GM18498 (cell line): ENCODE data around the gene FAM13A.

Source experiments
- ATAC-seq: cut with Tn5 transposase; IDR thresholded peaks from one replicate; pipeline ENCODE4 v1.9.1; 2021; ENCODE audit warnings: mild to moderate bottlenecking, moderate library complexity; ENCODE audit not compliant: unreplicated experiment

The FAM13A gene

DNA sequence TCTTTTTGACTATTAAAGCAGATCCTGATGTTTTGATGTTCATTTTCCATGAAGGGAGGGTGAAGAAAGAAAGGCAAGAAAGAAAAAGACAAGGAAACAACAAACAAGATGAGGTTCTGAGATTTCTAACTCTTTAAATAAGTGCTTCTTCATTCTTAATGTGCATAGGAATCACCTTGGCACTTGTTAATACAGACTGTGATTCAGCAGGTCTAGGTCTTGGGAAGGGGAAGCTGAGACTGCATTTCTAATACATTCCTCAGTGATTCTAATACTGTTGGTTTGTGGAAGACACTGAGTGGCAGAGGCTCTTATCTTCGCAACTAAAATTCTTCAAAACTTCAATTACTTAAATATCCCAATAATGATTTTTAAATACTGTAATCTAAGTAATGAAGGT, 264.2 kb downstream of the FAM13A start:
- ATAC-seq = no peak

DNA sequence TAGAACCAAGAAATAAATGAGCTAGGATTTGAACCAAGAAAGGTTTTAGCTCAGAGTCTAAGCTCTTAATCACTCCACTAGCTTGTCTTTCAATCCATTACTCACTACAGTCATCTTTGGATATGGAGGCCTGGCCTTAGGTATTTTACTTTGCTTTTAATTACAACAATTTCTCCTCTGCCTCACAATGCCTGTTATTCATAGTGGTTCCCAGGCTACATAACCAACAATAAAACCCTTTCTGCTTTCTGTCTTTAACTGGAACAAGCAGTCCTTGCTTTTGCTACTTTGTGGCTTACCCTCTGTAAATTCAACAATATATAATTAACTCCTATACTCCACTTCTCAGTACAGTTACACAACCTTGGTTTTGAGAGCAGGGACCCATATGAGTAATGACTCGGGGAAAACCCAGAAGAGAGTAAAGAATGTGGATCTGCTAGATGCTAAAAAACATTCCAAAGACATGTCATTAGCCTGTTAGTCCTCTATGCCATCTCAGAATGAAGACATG, 264.7 kb downstream of the FAM13A start:
- peak; percentile 86 for ATAC-seq

DNA sequence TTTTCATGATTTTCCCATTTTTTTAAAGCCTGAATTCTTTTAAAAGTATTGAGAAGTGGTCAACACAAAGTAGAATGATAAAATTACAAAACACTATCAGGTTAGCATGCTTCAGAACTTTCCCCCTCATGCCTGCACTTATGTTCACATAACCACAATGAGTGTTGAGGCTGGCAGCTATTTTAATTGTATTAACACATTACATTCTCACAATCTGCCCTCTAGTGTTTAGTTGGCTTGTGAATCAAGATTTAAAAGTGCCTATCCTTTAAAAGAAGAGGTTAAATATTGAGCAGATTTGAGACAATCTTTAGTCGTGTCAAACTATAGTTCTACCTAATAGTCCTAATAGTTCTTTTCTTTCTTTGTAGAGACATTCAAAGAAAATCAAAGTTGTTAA, 265.7 kb downstream of the FAM13A start:
- ATAC-seq = no peak

DNA sequence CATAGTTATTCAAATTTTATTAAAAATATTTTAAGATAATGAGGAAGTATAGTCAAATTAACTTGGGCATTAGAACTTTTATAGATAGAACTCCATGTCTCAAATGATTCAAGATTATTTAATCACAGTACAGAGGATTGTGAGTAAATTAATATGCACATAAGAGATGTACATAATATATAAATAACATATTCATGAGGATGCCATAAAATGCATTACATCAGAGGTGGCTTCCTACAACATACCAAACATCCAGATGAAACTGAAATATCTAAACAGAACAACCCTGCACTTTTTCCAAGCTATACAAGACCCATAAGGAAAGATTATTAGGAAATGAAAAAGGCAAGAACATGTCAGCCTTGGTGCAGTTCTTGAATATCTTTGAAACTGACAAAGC, 268.1 kb downstream of the FAM13A start:
- no peak for ATAC-seq

DNA sequence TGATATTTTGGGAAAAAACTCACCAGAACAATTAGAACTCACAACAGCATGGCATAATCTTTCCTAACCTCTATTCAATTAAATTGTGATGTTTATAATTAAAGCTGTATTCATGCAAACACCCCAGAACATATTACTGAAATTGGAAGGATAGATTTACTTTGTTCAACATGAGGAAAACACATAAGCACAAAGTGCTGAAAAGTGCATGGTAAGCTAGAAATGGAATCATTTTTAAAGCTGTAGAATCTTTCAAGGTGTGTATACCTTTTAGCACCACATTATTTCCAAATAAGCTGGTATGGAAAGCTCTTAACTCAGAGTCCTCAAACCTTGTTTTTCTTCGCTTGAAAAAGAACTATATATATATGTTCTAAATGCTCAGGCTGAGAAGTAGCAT, 268.6 kb downstream of the FAM13A start:
- no peak for ATAC-seq

DNA sequence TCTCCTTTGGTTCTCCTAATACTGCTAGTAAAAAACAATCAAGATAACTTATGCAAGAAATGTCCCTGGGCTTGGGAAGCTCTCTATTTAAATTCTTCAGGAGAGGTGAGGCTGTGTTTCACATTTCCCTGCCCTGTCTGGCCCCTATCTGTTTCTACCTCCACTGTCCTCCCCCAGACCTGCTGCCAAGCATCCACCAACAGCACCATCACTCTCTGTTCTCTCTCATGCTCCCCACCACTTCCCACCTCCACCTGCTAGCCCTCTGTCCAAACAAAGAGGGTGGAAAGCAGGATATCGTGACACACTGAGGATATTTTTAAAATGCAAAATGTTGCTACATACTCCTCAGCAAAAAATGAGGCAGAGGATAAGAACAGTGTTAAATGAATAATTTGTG, 271.0 kb downstream of the FAM13A start:
- no peak for ATAC-seq

DNA sequence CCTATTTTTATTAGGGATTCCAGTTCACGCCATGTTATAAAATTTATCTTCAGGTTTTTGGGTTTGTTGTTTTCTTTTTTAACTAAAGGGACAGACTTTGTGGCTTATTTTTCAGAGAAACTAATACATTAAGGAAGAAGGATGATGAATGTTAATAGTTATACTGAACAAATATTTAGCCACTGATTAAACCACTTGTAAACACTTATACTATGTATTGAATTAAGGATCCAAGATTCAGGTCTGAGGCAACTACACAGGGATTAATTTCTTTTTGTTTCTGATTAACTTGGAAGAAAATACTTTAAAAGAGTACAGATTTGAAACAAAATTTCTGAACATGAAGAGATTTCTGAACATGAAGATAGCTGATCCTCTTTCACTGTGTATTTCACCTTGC, 276.6 kb downstream of the FAM13A start:
- ATAC-seq = no peak

DNA sequence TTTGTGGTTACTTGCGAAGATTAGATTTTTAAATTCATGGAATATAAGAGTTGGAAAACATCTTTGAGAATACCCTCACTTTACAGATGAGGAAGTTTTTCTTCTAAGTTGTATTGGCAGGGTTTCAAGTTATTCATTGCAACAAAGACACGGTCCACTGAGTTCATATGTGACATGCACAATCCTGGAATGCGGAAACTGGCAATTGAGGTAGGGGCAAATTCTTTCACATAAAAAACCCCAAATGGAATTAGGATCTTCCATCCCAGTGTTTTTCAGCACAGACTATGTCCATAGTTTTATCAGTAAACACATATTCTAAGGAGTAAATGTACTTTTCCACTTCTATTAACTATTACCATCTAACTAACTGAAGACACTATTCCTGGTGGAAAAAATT, 277.6 kb downstream of the FAM13A start:
- no peak for ATAC-seq

DNA sequence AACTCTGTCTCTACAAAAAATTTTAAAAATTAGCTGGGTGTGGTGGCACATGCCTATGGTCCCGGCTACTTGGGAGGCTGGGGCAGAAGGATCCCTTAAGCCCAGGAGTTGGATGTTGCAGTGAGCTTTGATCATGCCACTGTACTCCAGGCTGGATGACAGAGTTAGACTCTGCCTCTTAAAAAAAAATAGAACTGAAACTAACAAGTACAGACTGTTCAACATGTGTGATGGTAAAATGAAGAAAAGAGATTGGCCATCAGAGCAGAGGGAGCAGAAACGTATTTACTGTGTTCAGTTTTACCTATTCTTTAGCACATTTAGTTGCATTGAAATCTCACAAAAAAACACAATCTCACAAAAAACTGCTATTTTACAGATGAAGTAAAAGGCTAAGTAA, 281.5 kb downstream of the FAM13A start:
- peak; percentile 86 for ATAC-seq

DNA sequence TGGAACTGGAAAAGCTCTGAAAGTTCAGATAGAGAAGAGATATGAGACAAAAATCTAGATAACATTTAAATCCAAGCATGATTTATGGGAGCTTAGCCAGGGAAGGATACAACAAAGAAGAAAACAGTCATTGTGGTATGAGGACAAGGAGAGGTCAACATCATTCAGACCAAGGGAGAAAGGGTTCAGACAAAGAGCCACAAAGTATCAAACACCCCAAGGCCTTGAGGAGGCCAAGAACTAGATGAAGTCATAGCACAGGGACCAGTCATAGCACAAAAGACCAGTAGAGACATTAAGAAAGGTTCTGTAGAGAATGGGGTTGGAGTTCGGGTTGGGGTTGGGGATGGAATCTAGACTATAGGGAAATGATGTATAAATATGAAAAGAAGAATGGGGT, 282.0 kb downstream of the FAM13A start:
- ATAC-seq = no peak

DNA sequence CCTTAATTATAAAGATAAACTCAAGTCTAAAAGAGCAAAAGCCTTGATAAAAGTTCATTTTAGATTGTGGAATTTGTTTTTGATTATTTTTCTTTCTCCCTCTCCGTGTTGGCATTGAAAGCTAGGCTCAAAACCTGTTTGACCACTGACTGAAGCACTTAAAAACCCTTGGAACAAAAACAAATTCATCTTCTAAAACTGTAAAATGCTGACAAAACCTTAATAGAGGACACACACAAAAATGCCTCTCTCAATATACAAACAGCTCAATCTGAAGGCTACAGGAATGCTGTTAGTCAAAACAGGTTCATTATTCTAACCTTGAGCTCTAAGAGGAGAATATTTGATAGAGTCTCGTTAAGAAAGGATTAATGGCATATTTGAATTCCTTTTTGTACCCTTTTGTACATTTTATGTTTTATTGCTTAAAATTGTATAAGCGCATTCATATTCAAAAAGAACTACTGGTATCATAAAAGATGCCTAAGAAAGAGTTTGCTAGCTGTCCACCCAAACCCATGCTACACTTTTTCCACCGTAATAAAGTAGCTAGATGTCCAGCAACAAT, 285.0 kb downstream of the FAM13A start:
- ATAC-seq = no peak

DNA sequence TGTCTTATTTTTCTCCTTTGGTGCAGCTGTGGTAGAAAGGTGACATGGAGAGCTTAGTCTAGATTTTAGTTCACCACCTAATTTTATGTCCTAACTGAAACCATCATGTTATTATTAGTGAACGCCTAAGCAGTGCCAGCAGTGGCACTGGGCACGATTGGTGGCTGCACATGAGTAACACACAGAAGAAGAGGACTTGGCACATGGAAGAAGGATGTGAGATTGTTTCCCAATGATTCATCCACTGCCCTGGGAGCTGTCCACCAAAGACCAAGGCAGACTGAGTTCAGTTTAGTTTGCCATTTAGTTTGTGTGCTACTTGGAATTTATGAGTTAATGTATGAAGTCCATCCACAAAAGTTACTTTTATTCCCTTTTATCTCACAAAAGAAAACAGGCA, 291.3 kb downstream of the FAM13A start:
- ATAC-seq = no peak

DNA sequence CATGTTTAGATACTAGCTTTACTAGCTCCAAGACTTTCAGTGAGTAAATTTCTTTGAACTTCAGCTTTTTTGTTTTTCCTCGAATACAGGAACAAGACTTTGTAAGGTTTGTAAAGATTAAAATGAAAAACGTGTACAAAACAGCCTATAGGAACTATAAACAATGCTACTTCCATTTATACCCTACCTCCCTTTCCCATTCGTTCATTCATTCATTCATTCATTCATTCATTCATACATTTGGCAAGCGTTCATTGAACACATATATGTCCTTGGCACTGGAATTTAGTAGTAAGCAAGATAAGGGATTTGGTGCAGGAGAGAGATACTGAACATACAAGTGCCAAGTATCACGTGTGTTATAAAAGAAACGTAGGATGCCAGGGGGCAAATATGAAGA, 293.9 kb downstream of the FAM13A start:
- no peak for ATAC-seq

DNA sequence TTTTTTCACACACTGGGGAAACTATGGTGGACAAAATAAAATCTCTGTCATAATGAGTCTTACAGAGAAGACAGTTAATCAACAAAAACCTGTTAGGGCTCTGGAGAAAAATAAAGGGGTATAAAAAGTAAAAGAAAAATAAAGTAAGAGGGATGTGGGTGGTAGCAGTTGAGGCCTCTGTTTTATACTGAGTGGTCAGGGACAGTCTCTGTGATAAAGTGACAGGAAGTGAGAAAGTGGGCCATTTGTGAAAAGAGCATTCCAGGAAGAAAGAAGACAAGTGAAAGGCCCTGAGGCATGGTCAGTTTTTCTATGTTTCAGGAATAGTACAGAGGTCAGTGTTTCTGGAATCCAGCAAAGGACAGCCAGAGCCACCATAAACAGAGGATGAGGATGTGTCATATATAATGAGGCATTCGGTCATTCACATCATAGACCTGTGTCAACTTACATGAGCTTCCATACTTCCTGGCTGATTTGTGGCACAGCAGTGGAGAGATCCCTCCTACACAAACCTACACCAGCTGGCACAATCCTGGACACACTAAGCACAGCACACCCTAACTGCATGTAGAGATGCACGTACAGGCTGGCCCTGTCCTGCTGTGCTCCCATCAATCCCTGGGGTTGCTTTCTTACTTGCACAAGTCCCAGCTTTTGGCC, 295.0 kb downstream of the FAM13A start:
- no peak for ATAC-seq

DNA sequence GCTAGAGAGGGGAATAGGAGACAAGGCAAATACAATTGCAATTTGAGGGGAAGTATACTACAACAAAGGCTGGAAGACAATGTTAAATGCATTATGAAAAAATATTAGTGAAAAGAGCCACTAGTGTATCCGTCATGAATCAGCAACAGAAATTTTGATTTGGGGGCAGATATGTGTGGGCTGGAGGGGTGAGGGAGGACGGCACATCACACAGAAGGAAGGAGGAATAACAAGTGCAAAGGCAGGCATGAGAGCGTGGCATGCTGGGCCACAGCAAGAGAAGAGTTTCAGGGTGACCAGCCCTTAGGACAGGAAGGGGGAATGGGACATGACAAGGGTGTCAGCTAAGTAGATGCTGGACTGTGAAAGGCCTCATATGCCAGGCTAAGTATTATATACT, 295.6 kb downstream of the FAM13A start:
- ATAC-seq = no peak

DNA sequence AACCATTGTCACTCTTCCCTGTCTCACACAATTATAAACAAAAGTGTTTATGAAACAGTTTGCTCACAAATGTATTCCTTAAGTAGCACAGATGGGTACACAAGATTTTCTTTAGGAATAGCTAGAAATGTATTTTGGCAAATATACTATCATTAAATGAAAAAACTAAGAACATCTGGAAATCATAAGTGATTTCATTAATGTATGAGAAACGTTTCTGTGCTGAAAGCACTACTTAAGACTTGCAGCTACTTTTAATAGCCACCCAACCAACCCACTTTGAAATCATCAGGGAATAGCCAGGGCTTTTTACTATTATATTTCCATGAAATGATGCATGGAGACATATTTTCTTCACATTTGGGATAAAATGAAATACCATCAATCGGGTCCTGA, 297.1 kb downstream of the FAM13A start:
- ATAC-seq = no peak

DNA sequence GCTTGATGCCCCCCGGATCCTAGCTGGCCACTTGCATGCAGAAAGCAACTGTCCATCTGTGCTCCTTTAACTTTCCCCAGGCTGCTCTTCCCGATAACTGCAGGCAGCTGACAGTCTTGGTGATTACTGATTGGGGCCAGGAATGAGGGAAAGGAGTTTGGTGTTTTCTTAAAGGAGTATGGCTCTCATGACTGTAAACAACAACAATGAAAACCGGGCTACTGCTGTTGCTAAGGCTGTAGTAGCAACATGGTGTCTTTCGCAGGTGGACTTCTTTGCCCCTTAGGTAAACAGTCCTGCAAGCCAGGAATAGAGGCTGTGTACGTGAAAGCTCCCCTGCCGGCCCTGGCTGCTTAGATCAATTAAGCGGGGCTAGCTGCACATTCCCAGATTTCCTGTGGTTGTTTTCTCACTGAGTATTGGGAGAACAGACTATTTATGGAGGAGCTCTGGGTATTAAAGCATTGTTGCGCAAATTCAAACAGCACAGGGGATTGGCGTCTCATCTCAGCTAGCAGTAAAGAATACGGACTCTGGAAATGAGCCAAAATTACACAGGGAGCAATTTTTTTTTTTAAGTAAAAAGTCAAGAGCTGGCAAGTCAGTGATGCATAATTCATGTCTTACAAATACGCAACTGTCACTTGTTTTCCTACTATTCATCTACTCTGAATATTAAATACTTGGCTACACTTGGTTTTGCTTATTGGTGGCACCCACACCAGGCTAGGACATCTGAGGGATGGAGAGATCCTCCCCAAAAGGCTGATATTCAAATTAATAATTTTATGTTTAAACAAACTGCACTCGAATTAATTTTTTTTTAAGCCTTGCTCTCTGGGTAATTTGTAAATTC, 297.7 kb downstream of the FAM13A start:
- no peak for ATAC-seq

DNA sequence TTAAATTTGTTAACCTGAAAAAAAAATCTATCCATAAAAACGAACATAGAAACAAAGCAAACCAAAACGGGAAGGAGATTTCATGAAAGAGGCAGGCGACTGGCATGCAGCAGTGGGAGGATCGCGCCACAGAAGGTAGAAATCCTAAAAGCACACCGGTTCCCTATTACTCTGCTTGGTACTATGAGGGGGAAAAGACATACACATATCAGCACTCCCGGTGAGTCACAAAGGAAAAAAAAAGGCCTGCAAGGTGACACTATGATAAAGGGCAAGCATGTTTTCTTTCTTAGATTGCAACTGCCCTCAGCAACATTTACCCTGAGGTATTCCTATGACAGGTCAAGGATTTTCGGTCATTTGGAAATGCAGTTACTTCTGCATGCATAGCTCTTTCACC, 298.7 kb downstream of the FAM13A start:
- no peak for ATAC-seq

DNA sequence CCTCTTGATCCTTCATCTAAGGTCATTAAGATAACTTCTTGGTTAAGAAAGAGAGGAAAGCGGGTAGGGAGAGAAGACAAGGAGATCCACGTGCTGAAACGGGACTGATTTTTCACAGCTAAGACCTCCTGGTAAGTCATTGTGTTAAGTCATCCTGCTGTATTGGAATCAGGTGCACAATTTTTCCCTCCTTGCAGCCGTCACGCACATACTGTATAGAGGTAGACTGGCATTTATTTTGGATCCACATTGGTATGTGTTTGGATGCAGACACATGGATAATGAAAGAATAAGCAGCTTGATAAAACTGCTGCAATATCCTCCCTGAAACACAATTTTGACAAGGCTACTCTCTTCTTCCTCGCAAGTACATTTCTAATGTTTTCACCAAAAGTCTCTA, 299.2 kb downstream of the FAM13A start:
- ATAC-seq = no peak

DNA sequence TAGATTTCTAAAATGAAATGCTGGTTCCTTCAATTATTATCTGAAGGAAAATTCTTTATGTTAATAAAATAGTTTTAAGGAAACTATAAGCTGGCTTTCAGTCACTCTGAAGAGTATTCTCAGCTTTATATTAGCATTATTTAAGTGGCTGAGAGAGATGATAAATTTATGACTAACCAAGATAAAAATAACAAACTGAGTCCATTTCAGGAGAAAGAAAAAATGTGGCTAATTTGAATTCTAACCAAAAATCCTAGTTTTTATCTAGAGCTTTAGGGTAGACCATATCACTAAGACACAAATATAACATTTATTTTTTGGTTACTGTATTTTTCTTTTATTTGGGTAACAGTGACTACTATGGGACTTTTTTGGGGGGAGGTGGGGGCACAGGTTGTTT, 299.9 kb downstream of the FAM13A start:
- no peak for ATAC-seq

DNA sequence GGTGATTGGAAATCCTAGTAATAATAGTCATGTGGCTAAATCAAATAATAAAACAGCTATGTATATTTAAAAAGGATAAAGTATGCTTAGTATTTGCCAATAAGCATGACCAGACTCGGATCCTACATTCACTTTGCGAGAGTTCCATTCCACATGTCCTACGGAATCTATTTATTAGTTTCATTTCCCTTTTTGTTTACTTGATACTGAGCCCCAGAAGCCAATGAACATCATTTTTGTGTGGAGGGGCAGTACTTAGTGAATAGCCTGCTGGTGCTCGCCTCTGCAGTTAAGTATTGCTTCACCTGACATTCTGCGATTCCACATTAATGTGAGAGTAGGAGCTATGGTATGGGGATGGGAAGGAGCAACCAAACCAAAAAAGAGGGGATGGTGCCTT, 300.8 kb downstream of the FAM13A start:
- no peak for ATAC-seq

DNA sequence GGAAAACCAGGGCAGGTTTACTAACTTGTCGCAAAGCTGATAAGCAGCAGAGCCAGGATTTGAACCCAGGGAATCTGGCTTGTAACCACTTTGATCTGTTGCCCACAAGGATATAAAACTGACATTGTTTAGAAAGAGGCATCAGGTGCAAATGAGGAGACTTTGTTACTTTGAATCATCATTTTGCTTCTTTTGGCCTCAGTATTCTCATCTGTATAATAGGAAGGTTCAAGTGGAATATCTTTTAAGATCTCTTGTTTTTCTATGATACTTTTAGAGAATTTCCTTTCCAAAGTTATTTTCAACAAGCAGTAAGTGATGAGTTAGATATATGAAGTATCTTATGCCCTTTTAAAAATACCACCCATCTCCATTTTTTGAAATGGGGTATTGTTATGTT, 301.5 kb downstream of the FAM13A start:
- no peak for ATAC-seq
